Heart right ventricle (tissue), 16 donors: Measurements from ENCODE around the gene IGF2BP3. TPM values are rescaled to one million over a fixed set of nuclear protein-coding genes. Genes with fewer than 3 reads are reported as not detected.

Experiments
- ATAC-seq, 8 donors: fragments of 200-7000 bp; cut with Tn5 transposase; one replicate each; pipeline ENCODE4 v1.9.1; 2020; ENCODE audit warnings: mild to moderate bottlenecking in 8 of 8, moderate library complexity in 8 of 8, moderate number of reproducible peaks in 1 of 8
- DNase-seq, 2 donors: peaks; one replicate each; pipeline ENCODE4 v3.0.0-alpha.2; 2020
- H3K27ac ChIP-seq, 10 donors: fragments of 200-600 bp; sonication (generic) in 2 of 10; one replicate each; pipeline versions ENCODE4 v1.5.0 to v1.8.0; 2020 to 2022; ENCODE audit warnings: mild to moderate bottlenecking in 3 of 10
- H3K27me3 ChIP-seq, 7 donors: fragments of 200-600 bp; one replicate each; pipeline ENCODE4 v1.8.0; 2021 to 2022; ENCODE audit warnings: mild to moderate bottlenecking in 2 of 7
- H3K36me3 ChIP-seq, 9 donors: fragments of 200-600 bp; sonication (generic) in 1 of 9; one replicate each; pipeline versions ENCODE4 v1.5.0 to v1.8.0; 2020 to 2022; ENCODE audit warnings: mild to moderate bottlenecking in 2 of 9
- H3K4me1 ChIP-seq, 9 donors: fragments of 200-600 bp; sonication (generic) in 1 of 9; one replicate each; pipeline versions ENCODE4 v1.5.0 to v1.8.0; 2020 to 2022; ENCODE audit warnings: mild to moderate bottlenecking in 4 of 9
- H3K4me3 ChIP-seq, 10 donors: fragments of 200-600 bp; sonication (generic) in 2 of 10; one replicate each; pipeline versions ENCODE4 v1.5.0 to v1.8.0; 2020 to 2022; ENCODE audit warnings: mild to moderate bottlenecking in 7 of 10, moderate library complexity in 2 of 10
- H3K9me3 ChIP-seq, 11 donors: fragments of 200-600 bp in 10 of 11; sonication (generic) in 2 of 11; one replicate each; pipeline versions ENCODE4 v1.5.0 to v1.8.0; 2013 to 2022; ENCODE audit warnings: mild to moderate bottlenecking in 2 of 11, control low read depth in 1 of 11, moderate library complexity in 1 of 11
- WGBS, 2 donors: extraction: QIAGEN DNeasy Blood & Tissue Kit; methylation state at CpG; one replicate each; pipeline ENCODE4 v1.1.7; 2013; ENCODE audit warnings: inconsistent platforms in 1 of 2; 5-methylcytosine and 5-hydroxymethylcytosine counted together
- intact Hi-C, 10 donors: fragments of 100-400 bp; cut with DNase I; formaldehyde crosslinking; loops; one replicate each; pipeline versions ENCODE4 v1.11.1 to v1.14.2; 2022
- polyA plus RNA-seq, 2 donors: library from polyadenylated mRNA; stranded (reverse); fragments of 200-250 nt; gene quantifications; one replicate each; pipeline ENCODE4 v1.2.3, GENCODE V29; 2013
- total RNA-seq, 10 donors: library from RNA; stranded (reverse); fragmentation: NEBNext Ultra II Directional in 3 of 10; extraction: Animal tissue kit (Norgen Biotek cat#: 25700) in 3 of 10; gene quantifications; one replicate each; pipeline versions ENCODE4 v1.2.1 to v1.2.4, GENCODE V29; 2021 to 2023
- TF ChIP-seq, protein P1 (sequence below), 9 donors: fragments of 200-600 bp; sonication (generic) in 2 of 9; IDR thresholded peaks; one replicate each; pipeline versions ENCODE4 v1.5.0 to v1.8.0; 2021 to 2022; ENCODE audit warnings: antibody characterized with exemption in 9 of 9, mild to moderate bottlenecking in 5 of 9, moderate library complexity in 1 of 9
- donor health status: Arrhythmogenic right ventricular cardiomyopathy.
- donor health status: ischemic (EF 13 %, LVEDD 7.1; RV severe dilation, severe dysfunction).
- donor health status: healthy with polysubstance abuse.
- donor health status: DM: no; HTN: yes; CAD: no.
- donor health status: DM: no; HTN: no; CAD: no.
- donor health status: ischemic (EF 25% LVEDD 6.9; RV normal size, moderate dysfunction).
- donor health status: ischemic (EF 25% LVEDD 5.7; RV mildly dilated, moderate dysfunction).
- donor health status: healthy.
- donor health status: DM: yes; HTN: yes; CAD: no.
- donor health status: Ischemic cardiomyopathy.
- donor health status: ischemic (EF 35%, LVEDD 5.7; RV mildly dilated, moderate dysfunction).
- donor health status: nonischemic (EF 11% LVEDD 7.7; RV severe dilation, severe dysfunction).
- donor health status: DM: yes; HTN: yes; CAD: no.
- donor health status: PGD.
- donor health status: ischemic (EF 29% LVEDD 5.4; RV normal size, mild dysfunction).
- donor health status: nonischemic (EF 23%, LVEDD 6.1; RV moderate dilation, normal function).

The IGF2BP3 gene
- total and polyA plus RNA-seq, 12 donors: 0.16 to 0.60 (median 0.34) TPM; not detected in 8

DNA sequence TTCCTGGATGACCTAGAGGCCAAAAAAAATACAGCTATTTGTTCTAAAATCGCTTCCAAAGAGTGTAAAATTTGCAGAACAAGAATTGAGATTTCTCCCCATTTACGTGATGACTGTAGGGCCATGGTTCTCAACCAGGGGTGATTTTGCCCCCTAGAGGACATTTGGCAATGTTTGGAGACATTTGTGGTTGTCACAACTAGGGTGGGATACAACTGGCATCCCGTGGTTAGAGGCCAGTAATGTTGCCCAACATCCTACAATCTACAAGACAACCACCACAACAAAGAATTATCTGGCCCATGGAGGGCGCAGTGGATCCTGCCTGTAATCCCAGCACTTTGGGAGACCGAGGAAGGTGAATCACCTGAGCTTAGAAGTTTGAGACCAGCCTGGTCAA lies 193.9 kb downstream of the IGF2BP3 start:
- Histone ChIP-seq H3K27ac (no peak overlapping the region), H3K4me1 (peaks cover 0 to 8% (median 0%) of the 10 kb centered on the region in 9 donors), H3K4me3 (no peak overlapping the region), H3K36me3 (peaks cover 0 to 48% (median 10%) of the 10 kb centered on the region in 9 donors), H3K27me3 (no peaks in the 10 kb centered on the region), H3K9me3 (no peaks in the 10 kb centered on the region)
- intact Hi-C loops: loop anchor here in 5 of 10 donors (2.0 to 10.0 kb wide), 6 partner anchors 172 to 438 kb away; partner anchors contain the start of genes STK31 (in 2 of the 5) and KLHL7 (in 1 of the 5)
- WGBS, 2 donors: 65 to 71% methylated on average over 5 of the region's 5 CpGs
- TF ChIP-seq, protein P1, sequence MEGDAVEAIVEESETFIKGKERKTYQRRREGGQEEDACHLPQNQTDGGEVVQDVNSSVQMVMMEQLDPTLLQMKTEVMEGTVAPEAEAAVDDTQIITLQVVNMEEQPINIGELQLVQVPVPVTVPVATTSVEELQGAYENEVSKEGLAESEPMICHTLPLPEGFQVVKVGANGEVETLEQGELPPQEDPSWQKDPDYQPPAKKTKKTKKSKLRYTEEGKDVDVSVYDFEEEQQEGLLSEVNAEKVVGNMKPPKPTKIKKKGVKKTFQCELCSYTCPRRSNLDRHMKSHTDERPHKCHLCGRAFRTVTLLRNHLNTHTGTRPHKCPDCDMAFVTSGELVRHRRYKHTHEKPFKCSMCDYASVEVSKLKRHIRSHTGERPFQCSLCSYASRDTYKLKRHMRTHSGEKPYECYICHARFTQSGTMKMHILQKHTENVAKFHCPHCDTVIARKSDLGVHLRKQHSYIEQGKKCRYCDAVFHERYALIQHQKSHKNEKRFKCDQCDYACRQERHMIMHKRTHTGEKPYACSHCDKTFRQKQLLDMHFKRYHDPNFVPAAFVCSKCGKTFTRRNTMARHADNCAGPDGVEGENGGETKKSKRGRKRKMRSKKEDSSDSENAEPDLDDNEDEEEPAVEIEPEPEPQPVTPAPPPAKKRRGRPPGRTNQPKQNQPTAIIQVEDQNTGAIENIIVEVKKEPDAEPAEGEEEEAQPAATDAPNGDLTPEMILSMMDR (IDR thresholded peaks at IDR 0.05): peak in 1 of 9 donors; percentile 11
- ATAC-seq (no peak), DNase-seq (no peak)

DNA sequence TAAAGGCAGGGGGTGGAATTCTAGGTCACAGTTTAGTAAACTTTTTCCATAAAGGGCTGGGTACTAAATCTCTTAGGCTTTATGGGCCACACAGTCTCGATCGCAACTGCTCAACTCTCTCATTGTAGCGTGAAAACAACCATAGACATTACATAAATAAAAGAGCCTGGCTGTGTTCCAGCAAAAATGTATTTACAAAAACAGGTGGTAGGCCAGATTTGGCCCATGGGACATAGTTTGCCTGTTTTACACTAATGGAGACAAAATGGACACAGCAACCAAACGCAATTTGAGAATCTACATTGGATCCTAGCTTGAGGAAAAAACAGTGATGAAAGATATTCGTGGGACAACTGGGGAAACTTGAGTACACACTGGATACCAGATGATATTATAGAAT lies 194.4 kb downstream of the IGF2BP3 start:
- Histone ChIP-seq H3K4me3 (no peak overlapping the region), H3K27me3 (no peaks in the 10 kb centered on the region), H3K27ac (no peak overlapping the region), H3K36me3 (peaks cover 0 to 52% (median 12%) of the 10 kb centered on the region in 9 donors), H3K9me3 (no peaks in the 10 kb centered on the region), H3K4me1 (peaks cover 0 to 8% (median 0%) of the 10 kb centered on the region in 9 donors)
- no peak for DNase-seq
- no peak for ATAC-seq
- intact Hi-C loops: loop anchor here in 5 of 10 donors (2.0 to 10.0 kb wide), 6 partner anchors 171 to 439 kb away; partner anchors contain the start of genes STK31 (in 2 of the 5) and KLHL7 (in 1 of the 5)
- TF ChIP-seq, protein P1 (IDR thresholded peaks at IDR 0.05): no peak
- WGBS, 2 donors: 77 to 78% methylated on average over 5 of the region's 5 CpGs

DNA sequence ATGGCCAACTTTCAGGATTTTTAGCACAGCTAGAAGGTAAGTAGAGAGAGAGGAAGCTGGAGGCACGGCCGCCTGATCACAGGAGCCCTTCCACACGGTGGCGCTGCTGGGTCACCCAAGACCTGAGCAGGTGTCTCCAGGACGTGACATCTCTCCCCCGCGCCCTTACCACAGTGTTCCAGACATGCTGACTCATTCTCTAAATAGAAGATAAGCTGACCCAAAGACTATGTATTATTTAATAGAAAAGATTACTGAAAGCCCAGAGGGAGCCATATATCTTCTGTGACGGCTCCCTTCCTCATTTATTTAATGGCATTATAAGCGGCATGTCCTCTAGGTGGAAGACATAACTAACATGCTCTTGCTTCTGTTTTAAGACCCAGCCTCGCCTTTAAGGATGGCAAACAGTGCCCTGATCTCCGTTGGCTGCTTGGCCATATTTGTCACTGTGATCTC lies 197.1 kb downstream of the IGF2BP3 start:
- no peak overlapping the region for H3K4me3 ChIP-seq
- intact Hi-C loops: loop anchor here in 4 of 10 donors (5.0 to 10.0 kb wide), 4 partner anchors 168 to 442 kb away; partner anchors contain the start of genes STK31 (in 2 of the 4) and KLHL7 (in 1 of the 4)
- 13 to 17% methylated on average over 11 of the region's 11 CpGs for WGBS, 2 donors
- peaks cover 0 to 73% (median 18%) of the 10 kb centered on the region in 9 donors for H3K36me3 ChIP-seq
- TF ChIP-seq, protein P1 (IDR thresholded peaks at IDR 0.05): peak; percentile 30 to 85 (median 70)
- H3K4me1 ChIP-seq: peaks cover 0 to 14% (median 0%) of the 10 kb centered on the region in 9 donors
- peak; percentile 66 to 79 for DNase-seq
- H3K27ac ChIP-seq: no peak overlapping the region
- no peaks in the 10 kb centered on the region for H3K9me3 ChIP-seq
- H3K27me3 ChIP-seq: no peaks in the 10 kb centered on the region
- peak; percentile 63 to 92 (median 86) for ATAC-seq

DNA sequence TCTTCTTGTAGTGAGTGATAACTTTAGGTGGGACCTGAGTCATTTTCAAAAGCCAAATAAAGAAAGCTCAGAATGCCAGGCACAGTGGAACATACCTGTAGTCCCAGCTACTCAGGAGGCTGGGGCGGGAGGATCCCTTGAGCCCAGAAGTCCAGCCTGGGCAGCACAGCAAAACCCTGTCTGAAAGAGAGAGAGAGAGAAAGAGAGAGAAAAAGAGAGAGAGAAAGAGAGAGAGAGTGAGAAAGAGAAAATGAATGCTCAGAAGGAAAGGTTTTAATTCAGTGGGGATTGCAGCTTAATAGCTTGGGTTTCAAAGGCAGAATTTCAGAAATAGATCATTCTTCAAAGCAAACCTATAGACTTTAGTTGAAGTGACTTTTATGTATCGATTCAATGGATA lies 198.0 kb downstream of the IGF2BP3 start:
- WGBS, 2 donors: 91 to 95% methylated on average over 2 of the region's 2 CpGs
- no peak overlapping the region for H3K4me3 ChIP-seq
- H3K4me1 ChIP-seq: peaks cover 0 to 15% (median 0%) of the 10 kb centered on the region in 9 donors
- no peaks in the 10 kb centered on the region for H3K27me3 ChIP-seq
- H3K9me3 ChIP-seq: no peaks in the 10 kb centered on the region
- no peak overlapping the region for H3K27ac ChIP-seq
- peaks cover 0 to 82% (median 18%) of the 10 kb centered on the region in 9 donors for H3K36me3 ChIP-seq
- no peak for DNase-seq
- intact Hi-C loops: loop anchor here in 4 of 10 donors (5.0 to 10.0 kb wide), 4 partner anchors 167 to 443 kb away; partner anchors contain the start of genes STK31 (in 2 of the 4) and KLHL7 (in 1 of the 4)
- TF ChIP-seq, protein P1 (IDR thresholded peaks at IDR 0.05): no peak
- ATAC-seq: no peak
